Bronchial epithelial cell (primary cell): ENCODE results near the gene CCSAP. TPM values are rescaled to one million over a fixed set of nuclear protein-coding genes. Genes with fewer than 3 reads are reported as not detected.
"Not testable (repeated sequence)": the region's sequence is repeated elsewhere in the genome, so short reads cannot be mapped to it uniquely, and the experiment has no call there.

Experiments
- DNase-seq: peaks from one replicate; pipeline ENCODE4 v3.0.0-alpha.2; 2010; ENCODE audit warnings: low read depth
- FAIRE-seq: peaks from 2 replicates; lab custom pipeline; 2011; peaks lifted over from hg19 to GRCh38; lab: Jason Lieb, UNC
- H3K27me3 ChIP-seq: 2 replicates; pipeline ENCODE4 v1.5.1; 2011; ENCODE audit warnings: low read length; ENCODE audit not compliant: control insufficient read depth, insufficient read depth
- H3K36me3 ChIP-seq: 2 replicates; pipeline ENCODE4 v1.5.1; 2011; ENCODE audit warnings: low read length; ENCODE audit not compliant: control insufficient read depth, insufficient read depth
- H3K4me3 ChIP-seq: 2 replicates; pipeline ENCODE4 v1.5.1; 2011; ENCODE audit warnings: mild to moderate bottlenecking, low read depth, low read length, control low read depth
- CTCF ChIP-seq: IDR thresholded peaks from 2 replicates; pipeline ENCODE4 v1.5.1; 2011; ENCODE audit warnings: mild to moderate bottlenecking, moderate library complexity, low read length, control low read depth, inconsistent platforms; ENCODE audit not compliant: insufficient read depth, severe bottlenecking
- total RNA-seq: library from RNA; depleted of rRNA; stranded (reverse); fragments of >200 nt; gene quantifications from 2 replicates; pipeline ENCODE4 v1.2.1, GENCODE V29; 2014

CCSAP gene
- total RNA-seq, 1 donor from 2014 or later, result 7.6 TPM

GRCh38 chr1:229328598-229329362 lies 14.1 kb downstream of the CCSAP start:
- no peak for TF ChIP-seq CTCF

GRCh38 chr1:229327765-229328164 lies 15.1 kb downstream of the CCSAP start:
- not testable (repeated sequence) for FAIRE-seq, H3K36me3 ChIP-seq, H3K27me3 ChIP-seq, DNase-seq, H3K4me3 ChIP-seq

More at GRCh38 chr1:229328598-229329362, 14.1 kb downstream of the CCSAP start:
- Histone ChIP-seq H3K4me3 (no peak overlapping the region), H3K36me3 (peaks cover 4% of the 10 kb centered on the region), H3K27me3 (no peaks in the 10 kb centered on the region)
- DNase-seq, result no peak
- FAIRE-seq, result no peak

DNA sequence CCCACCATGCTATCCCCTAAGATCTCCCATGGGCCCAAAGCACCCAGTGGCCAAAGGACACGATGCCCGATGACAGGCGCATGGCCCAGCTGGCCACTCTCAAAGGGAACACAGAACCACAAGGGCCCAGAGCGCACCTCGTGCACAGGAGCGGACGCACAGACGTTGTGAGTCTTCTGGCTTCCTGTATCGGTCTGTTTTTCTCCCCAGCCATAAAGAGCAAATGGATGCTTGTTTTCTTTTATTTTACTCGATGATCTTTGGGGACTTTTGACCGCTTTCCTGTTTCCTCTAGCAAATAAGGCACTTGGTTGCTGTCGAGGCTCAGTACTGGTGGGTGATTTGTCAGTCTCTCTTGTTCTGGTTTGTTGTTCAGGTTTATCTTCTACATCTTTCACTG lies 16.2 kb downstream of the CCSAP start:
- Histone ChIP-seq H3K36me3 (peaks cover 4% of the 10 kb centered on the region), H3K4me3 (no peak overlapping the region), H3K27me3 (no peaks in the 10 kb centered on the region)
- no peak for TF ChIP-seq CTCF
- DNase-seq, result no peak
- FAIRE-seq, result no peak

DNA sequence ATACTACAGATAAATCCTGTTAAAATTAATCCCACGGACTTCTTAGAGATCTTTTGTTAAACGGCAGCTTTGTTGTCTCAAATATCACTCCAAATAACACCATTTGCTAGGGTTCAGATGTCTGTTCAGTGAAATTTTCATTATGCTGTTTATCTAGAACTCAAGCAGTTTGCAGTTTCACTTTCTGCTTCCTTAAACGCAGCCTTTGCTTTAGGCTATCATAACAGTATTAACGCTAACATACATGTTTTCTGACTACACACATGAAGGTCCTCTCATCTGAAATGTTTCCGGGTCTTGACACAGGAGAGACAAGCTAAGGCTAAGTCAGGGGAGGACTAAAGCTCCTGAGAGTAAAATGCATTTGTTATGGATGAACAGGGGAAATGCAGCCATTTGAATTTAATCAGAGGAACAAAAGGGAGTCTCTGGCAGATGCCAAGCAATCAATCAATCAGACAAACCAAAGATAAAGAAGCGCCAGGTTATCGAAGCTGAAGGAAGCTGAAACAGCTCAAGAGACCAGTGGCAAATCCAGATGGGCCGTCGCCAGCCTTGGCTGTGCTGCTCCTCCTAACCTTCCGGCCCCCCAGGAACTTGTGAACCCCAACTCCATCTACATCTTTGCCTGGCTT lies 16.9 kb downstream of the CCSAP start:
- no peak for DNase-seq
- H3K27me3 ChIP-seq, result no peaks in the 10 kb centered on the region
- FAIRE-seq, result no peak
- no peak for TF ChIP-seq CTCF
- H3K36me3 ChIP-seq, result peaks cover 4% of the 10 kb centered on the region
- no peak overlapping the region for H3K4me3 ChIP-seq

DNA sequence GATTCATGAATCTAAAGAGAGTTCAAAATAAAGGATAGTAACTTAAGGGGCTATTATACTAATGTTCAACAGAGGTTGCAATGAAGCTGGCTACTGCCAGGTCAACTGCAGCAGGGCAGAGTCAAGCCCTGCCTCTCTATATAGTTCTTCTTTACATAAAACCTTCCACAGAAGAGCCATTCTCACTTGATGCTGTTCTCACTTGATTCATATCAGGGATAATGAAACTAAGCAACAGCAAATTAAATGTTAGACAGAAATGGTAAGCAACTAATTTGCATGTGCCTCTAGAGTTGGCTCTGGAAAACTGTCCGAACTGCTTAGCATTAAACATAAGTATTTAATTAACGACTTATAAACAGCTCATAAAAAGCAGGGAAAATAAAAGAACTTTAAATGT lies 17.4 kb downstream of the CCSAP start:
- Histone ChIP-seq H3K4me3 (no peak overlapping the region), H3K36me3 (peaks cover 4% of the 10 kb centered on the region), H3K27me3 (no peaks in the 10 kb centered on the region)
- TF ChIP-seq CTCF, result no peak
- no peak for FAIRE-seq
- no peak for DNase-seq

- Histone ChIP-seq H3K36me3 (peaks cover 8% of the 10 kb centered on the region), H3K4me3 (no peak overlapping the region), H3K27me3 (no peaks in the 10 kb centered on the region)
- FAIRE-seq, result no peak
- no peak for TF ChIP-seq CTCF
- DNase-seq, result no peak
Measured at GRCh38 chr1:229323885-229324553, 18.8 kb downstream of the CCSAP start.
